ENCODE data around the gene NLRP3.

DNA sequence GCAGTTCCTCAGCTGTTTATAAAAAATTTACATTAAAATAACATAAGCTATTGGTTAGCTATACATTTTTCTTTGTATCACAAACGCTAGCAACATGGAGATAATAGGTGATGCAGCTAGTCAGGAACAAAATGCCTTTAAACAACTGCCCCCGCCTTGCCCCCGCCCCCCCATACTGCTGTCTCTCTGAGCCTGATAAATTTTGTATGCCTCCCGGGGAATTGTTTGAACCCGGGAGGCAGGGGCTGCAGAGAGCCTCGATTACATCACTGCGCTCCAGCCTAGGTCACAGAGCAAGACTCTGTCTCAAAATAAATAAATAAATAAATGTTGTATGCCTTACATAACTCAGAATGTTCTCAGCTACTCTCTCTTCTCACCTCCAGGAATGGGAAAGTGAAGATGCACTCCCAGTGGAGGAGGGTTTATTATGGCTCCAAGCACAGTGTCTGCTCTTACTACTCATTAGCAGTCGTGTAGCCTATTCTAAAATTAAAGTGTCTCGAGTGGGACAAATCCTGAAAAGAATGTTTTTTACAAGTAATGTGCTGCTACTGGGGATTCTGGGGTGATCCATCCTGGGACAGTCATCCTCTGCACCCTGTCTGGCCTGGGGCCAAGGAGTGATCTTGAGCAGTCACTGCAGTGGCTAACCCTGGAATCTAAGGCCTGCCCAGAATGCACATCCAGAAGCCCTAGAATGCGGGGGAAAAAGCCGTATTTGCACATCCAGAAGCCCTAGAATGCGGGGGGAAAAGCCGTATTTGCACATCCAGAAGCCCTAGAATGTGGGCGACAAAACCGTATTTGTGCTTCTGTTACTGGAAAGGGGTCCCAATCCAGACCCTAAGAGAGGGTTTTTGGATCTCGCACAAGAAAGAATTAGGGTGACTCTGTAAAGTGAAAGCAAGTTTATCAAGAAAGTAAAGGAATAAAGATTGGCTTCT is 44.9 kb upstream of the NLRP3 start:
- TF ChIP-seq CTCF (IDR thresholded peaks at IDR 0.05), result no peak
- no peak for TF ChIP-seq ZFX (IDR thresholded peaks at IDR 0.05; ENCODE audit: borderline replicate concordance)
